ENCODE measurements around the gene SMIM23. TPM values are rescaled to one million over a fixed set of nuclear protein-coding genes. Genes with fewer than 3 reads are reported as not detected.

SMIM23 gene
- total RNA-seq, 2 donors from 2014 or later: not detected

- Mint-ChIP-seq H3K27ac (no peak overlapping the region), H3K27me3 (peaks cover 25% of the 10 kb centered on the region), H3K36me3 (ENCODE audit: low read depth) (peaks cover 2% of the 10 kb centered on the region), H3K4me1 (no peaks in the 10 kb centered on the region), H3K4me3 (no peak overlapping the region)
- no peak for ATAC-seq
- no peak for DNase-seq
- no peaks in the 10 kb centered on the region for H3K9me3 ChIP-seq (ENCODE audit: control insufficient read depth, low read length, poor library complexity, severe bottlenecking)
These were observed 24.6 kb downstream of the SMIM23 start for GRCh38 chr5:171810227-171810626.

DNA sequence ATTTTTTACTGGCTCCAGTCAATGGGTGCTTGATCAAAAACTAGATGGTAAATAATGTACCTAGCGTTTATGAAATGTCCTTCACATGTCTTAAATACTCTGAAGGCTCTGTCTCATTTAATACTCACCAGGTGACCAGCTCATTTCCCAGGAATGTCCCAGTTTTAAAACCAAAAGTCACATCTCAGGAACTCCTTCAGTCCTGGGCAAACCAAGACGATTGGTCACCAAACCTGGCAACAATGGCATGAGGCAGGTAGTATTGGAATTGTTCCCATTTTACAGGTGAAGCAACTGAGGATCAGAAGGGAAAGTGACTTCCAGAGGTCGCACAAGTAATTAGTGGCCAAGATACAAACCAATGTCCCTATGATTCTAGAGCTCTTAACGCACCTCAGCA lies 27.7 kb downstream of the SMIM23 start:
- no peak for ATAC-seq
- peaks cover 2% of the 10 kb centered on the region for H3K27me3 Mint-ChIP-seq

DNA sequence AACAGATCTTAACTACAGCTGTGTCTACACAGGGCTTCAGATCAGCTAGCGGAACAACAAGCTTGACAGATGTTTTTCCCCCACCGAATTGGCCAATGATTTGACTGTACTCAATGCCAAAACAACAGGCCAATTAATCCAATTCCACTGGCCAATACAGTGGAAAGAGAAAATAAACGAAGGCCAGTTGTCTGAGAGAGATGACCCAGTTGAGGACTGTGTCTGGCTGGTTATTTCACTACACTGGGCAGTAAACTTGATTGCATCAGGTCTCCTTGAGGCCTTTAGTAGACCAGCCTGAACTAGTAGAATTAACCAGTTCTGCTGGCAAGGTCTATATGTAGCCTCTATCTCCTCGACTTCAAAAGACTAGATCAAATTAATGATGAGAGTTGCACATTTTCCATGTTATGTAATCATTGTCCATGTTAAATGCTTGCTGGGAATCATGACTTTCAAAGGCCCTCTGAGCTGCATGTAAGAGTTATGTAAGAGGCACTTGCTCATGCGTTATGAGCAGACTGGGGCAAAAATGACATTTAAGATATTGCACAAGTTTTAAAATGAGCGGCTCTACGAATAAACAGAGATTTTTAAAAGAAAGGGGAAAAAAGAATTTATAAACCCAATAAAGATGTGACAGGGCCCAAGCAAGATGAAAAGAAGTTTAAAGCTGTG lies 28.3 kb downstream of the SMIM23 start:
- no peak overlapping the region for H3K4me3 Mint-ChIP-seq
- DNase-seq: no peak
- no peaks in the 10 kb centered on the region for H3K9me3 ChIP-seq (ENCODE audit: control insufficient read depth, low read length, poor library complexity, severe bottlenecking)
- peaks cover 2% of the 10 kb centered on the region for H3K27me3 Mint-ChIP-seq
- H3K27ac Mint-ChIP-seq: no peak overlapping the region
- H3K4me1 Mint-ChIP-seq: no peaks in the 10 kb centered on the region
- H3K36me3 Mint-ChIP-seq (ENCODE audit: low read depth): no peaks in the 10 kb centered on the region
- ATAC-seq: no peak

More for the DNA sequence above, 27.7 kb downstream of the SMIM23 start:
- H3K4me1 Mint-ChIP-seq: no peaks in the 10 kb centered on the region
- no peak for DNase-seq
- no peak overlapping the region for H3K27ac Mint-ChIP-seq
- H3K9me3 ChIP-seq (ENCODE audit: control insufficient read depth, low read length, poor library complexity, severe bottlenecking): no peaks in the 10 kb centered on the region
- no peak overlapping the region for H3K4me3 Mint-ChIP-seq
- no peaks in the 10 kb centered on the region for H3K36me3 Mint-ChIP-seq (ENCODE audit: low read depth)

DNA sequence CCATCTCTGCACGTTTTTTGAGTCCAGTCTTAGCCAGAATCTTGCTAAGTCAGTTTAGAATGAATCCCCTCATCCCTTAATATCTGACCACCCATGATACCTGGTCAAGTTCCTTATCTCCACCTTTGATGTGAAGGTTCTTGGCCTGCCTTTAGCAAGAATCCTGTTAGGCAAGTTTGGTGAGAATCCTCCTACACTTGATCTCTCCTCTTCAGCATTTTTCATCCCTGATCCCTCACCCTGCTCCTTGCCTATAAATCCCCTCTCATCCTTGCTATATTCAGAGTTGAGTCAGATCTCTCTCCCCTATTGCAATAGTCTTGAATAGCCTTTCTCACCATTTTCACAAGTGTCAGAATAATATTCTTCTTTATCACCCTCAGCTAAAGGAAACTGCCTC lies 31.0 kb downstream of the SMIM23 start:
- Mint-ChIP-seq H3K27me3 (peaks cover 10% of the 10 kb centered on the region), H3K27ac (no peak overlapping the region), H3K4me1 (no peaks in the 10 kb centered on the region), H3K4me3 (no peak overlapping the region), H3K36me3 (ENCODE audit: low read depth) (no peaks in the 10 kb centered on the region)
- no peak for ATAC-seq
- no peak for DNase-seq
- H3K9me3 ChIP-seq (ENCODE audit: control insufficient read depth, low read length, poor library complexity, severe bottlenecking): no peaks in the 10 kb centered on the region

DNA sequence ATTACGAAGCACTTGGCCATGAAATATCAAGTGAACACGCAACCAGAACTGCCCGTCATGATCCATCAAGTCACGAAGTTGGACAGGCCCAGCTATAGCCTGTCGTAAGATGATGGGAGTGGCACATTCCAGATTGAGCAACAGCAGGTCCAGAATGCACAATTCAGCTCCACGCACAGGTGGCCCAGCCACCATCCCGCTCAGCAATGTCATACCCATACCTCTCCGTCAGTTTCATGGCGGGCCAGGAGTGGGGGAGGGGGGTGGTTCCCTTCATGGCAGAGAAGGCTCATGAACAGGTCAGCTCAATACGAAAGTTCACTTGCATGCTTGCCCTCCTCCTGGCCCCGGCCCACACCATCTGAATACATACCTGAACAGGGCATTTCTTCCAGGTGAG lies 34.9 kb downstream of the SMIM23 start:
- ATAC-seq (no peak), DNase-seq (no peak)
- no peaks in the 10 kb centered on the region for H3K4me1 Mint-ChIP-seq
- no peaks in the 10 kb centered on the region for H3K9me3 ChIP-seq (ENCODE audit: control insufficient read depth, low read length, poor library complexity, severe bottlenecking)
- no peak overlapping the region for H3K4me3 Mint-ChIP-seq
- H3K27ac Mint-ChIP-seq: no peak overlapping the region
- peaks cover 10% of the 10 kb centered on the region for H3K27me3 Mint-ChIP-seq
- H3K36me3 Mint-ChIP-seq (ENCODE audit: low read depth): no peaks in the 10 kb centered on the region

DNA sequence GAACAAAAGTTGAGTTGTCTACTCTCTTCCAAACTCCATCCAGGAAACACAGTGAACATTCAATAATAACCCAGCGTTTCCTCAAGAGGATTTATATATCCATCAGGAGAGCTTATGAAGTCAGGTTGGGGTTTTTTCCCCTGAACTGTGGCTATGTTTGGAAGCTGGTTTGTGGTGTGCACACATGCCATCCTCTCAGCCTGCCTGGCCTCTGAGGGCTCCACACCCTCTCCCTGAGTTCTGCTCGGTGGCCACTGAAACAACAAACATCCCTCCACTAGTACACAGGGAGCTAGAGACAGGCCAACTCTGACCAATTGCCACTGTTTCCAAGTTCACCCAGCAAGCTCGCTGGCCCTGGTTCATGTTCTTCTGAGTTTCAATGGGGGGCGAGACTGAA lies 35.7 kb downstream of the SMIM23 start:
- no peaks in the 10 kb centered on the region for H3K9me3 ChIP-seq (ENCODE audit: control insufficient read depth, low read length, poor library complexity, severe bottlenecking)
- Mint-ChIP-seq H3K27ac (no peak overlapping the region), H3K27me3 (peaks cover 10% of the 10 kb centered on the region), H3K36me3 (ENCODE audit: low read depth) (no peaks in the 10 kb centered on the region), H3K4me3 (no peak overlapping the region), H3K4me1 (no peaks in the 10 kb centered on the region)
- DNase-seq (no peak), ATAC-seq (no peak)

DNA sequence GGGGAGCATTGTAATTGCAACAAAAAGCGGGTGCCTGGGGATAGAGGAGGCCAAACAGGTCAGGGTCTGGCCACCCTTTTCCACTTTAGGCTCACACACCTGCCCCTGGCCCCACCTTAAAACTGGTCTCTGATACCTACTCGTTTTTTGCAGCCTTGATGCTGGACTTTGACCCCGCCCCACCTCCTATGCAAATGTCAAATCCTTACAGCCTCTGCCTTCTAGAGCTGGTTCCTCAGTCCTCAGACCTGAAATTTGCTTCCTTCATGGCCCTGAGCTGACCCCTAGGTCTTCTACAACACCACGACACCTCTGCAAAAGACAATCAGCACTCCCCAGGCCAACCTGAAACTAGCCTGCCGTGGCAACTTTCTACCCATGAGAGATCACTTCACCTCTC lies 37.7 kb downstream of the SMIM23 start:
- Mint-ChIP-seq H3K27me3 (peaks cover 10% of the 10 kb centered on the region), H3K27ac (no peak overlapping the region), H3K36me3 (ENCODE audit: low read depth) (no peaks in the 10 kb centered on the region), H3K4me1 (no peaks in the 10 kb centered on the region), H3K4me3 (no peak overlapping the region)
- no peaks in the 10 kb centered on the region for H3K9me3 ChIP-seq (ENCODE audit: control insufficient read depth, low read length, poor library complexity, severe bottlenecking)
- DNase-seq (no peak), ATAC-seq (no peak)

DNA sequence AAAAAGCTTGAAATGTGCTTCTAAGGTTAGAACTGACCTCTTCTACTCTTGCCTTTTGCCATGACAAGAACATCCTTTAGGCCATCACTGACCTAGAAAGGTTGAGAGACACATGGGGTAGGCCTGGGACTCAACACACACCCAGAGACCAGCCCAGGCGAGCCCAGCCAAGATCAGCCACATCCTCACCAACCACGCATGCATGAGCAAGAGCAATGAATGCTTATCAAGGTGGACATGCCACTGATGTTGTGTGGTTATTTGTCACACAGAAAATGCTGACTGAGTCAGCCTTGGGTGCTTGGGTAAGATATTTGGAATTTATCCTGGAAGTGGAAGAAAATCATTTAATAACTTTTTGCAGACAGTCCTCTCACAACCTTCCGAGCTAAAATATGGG lies 39.4 kb downstream of the SMIM23 start:
- Mint-ChIP-seq H3K36me3 (ENCODE audit: low read depth) (no peaks in the 10 kb centered on the region), H3K27me3 (no peaks in the 10 kb centered on the region), H3K27ac (no peak overlapping the region), H3K4me3 (no peak overlapping the region), H3K4me1 (no peaks in the 10 kb centered on the region)
- no peaks in the 10 kb centered on the region for H3K9me3 ChIP-seq (ENCODE audit: control insufficient read depth, low read length, poor library complexity, severe bottlenecking)
- ATAC-seq: no peak
- DNase-seq: no peak

- no peak overlapping the region for H3K27ac Mint-ChIP-seq
- no peaks in the 10 kb centered on the region for H3K9me3 ChIP-seq (ENCODE audit: control insufficient read depth, low read length, poor library complexity, severe bottlenecking)
- no peaks in the 10 kb centered on the region for H3K4me1 Mint-ChIP-seq
- ATAC-seq: no peak
- no peaks in the 10 kb centered on the region for H3K36me3 Mint-ChIP-seq (ENCODE audit: low read depth)
- H3K27me3 Mint-ChIP-seq: no peaks in the 10 kb centered on the region
- no peak for DNase-seq
- H3K4me3 Mint-ChIP-seq: no peak overlapping the region
These were observed 40.5 kb downstream of the SMIM23 start for GRCh38 chr5:171826132-171826531.

- Mint-ChIP-seq H3K27me3 (no peaks in the 10 kb centered on the region), H3K27ac (no peak overlapping the region), H3K36me3 (ENCODE audit: low read depth) (no peaks in the 10 kb centered on the region), H3K4me1 (no peaks in the 10 kb centered on the region), H3K4me3 (no peak overlapping the region)
- ATAC-seq (no peak), DNase-seq (no peak)
- no peaks in the 10 kb centered on the region for H3K9me3 ChIP-seq (ENCODE audit: control insufficient read depth, low read length, poor library complexity, severe bottlenecking)
These were observed 41.5 kb downstream of the SMIM23 start for GRCh38 chr5:171827162-171827561.

GRCh38 chr5:171830686-171831085 lies 45.1 kb downstream of the SMIM23 start:
- no peak for DNase-seq
- no peak for ATAC-seq
- Mint-ChIP-seq H3K4me1 (no peaks in the 10 kb centered on the region), H3K27ac (no peak overlapping the region), H3K27me3 (no peaks in the 10 kb centered on the region), H3K36me3 (ENCODE audit: low read depth) (peaks cover 4% of the 10 kb centered on the region), H3K4me3 (no peak overlapping the region)
- no peaks in the 10 kb centered on the region for H3K9me3 ChIP-seq (ENCODE audit: control insufficient read depth, low read length, poor library complexity, severe bottlenecking)

- Mint-ChIP-seq H3K4me3 (no peak overlapping the region), H3K36me3 (ENCODE audit: low read depth) (peaks cover 4% of the 10 kb centered on the region), H3K27ac (no peak overlapping the region), H3K27me3 (no peaks in the 10 kb centered on the region), H3K4me1 (no peaks in the 10 kb centered on the region)
- no peaks in the 10 kb centered on the region for H3K9me3 ChIP-seq (ENCODE audit: control insufficient read depth, low read length, poor library complexity, severe bottlenecking)
- no peak for DNase-seq
- ATAC-seq: no peak
These were observed 47.2 kb downstream of the SMIM23 start for GRCh38 chr5:171832775-171833174.

- Mint-ChIP-seq H3K27me3 (no peaks in the 10 kb centered on the region), H3K36me3 (ENCODE audit: low read depth) (peaks cover 4% of the 10 kb centered on the region), H3K4me1 (no peaks in the 10 kb centered on the region), H3K27ac (no peak overlapping the region), H3K4me3 (no peak overlapping the region)
- no peaks in the 10 kb centered on the region for H3K9me3 ChIP-seq (ENCODE audit: control insufficient read depth, low read length, poor library complexity, severe bottlenecking)
- no peak for DNase-seq
- no peak for ATAC-seq
These were observed 48.8 kb downstream of the SMIM23 start for GRCh38 chr5:171834461-171834860.

DNA sequence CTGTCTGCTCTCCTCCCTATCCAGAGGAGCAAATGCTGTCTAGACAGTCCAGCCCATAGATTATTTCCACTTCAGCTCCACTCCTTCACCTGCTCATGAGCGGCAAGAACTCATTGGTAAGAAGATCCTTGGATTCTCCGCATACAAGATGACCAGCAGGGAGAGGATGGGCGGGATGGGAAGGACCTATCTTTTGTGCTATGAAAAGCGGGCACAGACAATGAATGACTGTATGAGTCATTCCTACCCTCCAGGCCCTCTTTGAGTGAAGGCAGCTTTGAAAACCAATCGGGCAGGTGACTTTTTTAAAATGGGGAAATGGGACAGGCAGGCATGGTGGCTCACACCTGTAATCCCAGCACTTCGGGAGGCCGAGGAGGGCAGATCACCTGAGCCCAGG lies 49.4 kb downstream of the SMIM23 start:
- H3K4me1 Mint-ChIP-seq: no peaks in the 10 kb centered on the region
- peaks cover 4% of the 10 kb centered on the region for H3K36me3 Mint-ChIP-seq (ENCODE audit: low read depth)
- no peaks in the 10 kb centered on the region for H3K9me3 ChIP-seq (ENCODE audit: control insufficient read depth, low read length, poor library complexity, severe bottlenecking)
- no peak overlapping the region for H3K27ac Mint-ChIP-seq
- H3K27me3 Mint-ChIP-seq: no peaks in the 10 kb centered on the region
- DNase-seq (no peak), ATAC-seq (no peak)
- no peak overlapping the region for H3K4me3 Mint-ChIP-seq
